ENCODE measurements around the gene CYBC1.

GRCh38 chr17:82445542-82445941 lies 5.0 kb downstream of the CYBC1 start:
- TF ChIP-seq CTCF (IDR thresholded peaks at IDR 0.05; ENCODE audit: low read length), result no peak
- TF ChIP-seq EZH2 (IDR thresholded peaks at IDR 0.05; ENCODE audit: borderline replicate concordance, low read length), result no peak

Measured in OCI-LY1 (cell line).